Testis (tissue), 2 donors: ENCODE measurements around the gene BAIAP2L1.

Experiments
- POLR2A ChIP-seq: fragments of 450-650 bp; IDR thresholded peaks from one replicate; pipeline ENCODE4 v1.6.1; 2017; ENCODE audit warnings: antibody characterized with exemption, mild to moderate bottlenecking, moderate library complexity
- TF ChIP-seq, protein P1 (sequence below), 3 experiments: fragments of 450-650 bp in 2 of 3; fragments of 200-600 bp in 1 of 3; sonication (generic) in 1 of 3; IDR thresholded peaks; one replicate each; pipeline ENCODE4 v1.5.1; 2016 to 2019; ENCODE audit warnings: antibody characterized with exemption in 3 of 3, mild to moderate bottlenecking in 2 of 3, moderate library complexity in 1 of 3

DNA sequence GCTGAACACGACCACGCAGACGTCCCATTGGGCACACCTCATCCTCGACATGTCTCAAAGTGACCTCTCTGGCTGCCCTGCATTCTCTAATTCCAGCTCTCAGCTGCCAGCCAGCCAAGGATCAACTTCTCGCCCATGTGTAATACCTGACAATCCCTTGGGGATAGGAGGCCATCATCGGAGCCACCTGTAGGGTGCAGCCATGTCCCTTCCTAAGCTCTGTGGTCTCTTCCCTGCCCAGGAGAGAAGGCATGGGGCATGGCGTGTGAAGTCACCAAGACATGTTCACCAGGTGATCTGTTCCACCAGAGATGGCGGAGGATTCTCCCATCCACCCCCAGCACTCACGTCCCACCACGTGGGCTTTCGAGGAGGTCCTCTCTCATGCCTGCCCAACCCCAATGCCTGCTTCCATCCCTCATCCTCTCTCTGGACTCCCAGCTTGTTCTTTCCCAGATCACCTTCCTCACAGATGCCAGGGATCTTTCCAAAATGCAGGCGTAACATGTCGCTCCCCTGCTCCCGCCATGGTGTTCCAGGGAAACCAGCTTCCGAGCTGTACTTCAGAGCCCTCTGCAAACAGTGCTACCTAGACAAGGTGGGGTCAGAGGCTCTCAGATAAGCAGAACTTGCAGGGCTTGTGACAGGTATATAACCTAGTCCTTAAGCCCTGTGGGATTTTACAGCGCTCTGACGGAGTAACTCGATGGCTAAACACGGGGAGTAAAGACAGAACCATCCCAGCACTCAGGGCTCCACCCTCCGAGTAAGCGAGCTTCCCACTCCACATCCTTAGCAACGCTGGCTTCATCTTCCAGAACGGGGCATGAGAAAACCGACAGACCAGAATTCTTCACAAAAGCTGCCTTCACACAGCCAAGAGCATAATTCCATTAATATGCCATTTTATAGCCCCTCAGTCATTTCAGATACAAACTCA lies 78.3 kb downstream of the BAIAP2L1 start:
- TF ChIP-seq, protein P1, sequence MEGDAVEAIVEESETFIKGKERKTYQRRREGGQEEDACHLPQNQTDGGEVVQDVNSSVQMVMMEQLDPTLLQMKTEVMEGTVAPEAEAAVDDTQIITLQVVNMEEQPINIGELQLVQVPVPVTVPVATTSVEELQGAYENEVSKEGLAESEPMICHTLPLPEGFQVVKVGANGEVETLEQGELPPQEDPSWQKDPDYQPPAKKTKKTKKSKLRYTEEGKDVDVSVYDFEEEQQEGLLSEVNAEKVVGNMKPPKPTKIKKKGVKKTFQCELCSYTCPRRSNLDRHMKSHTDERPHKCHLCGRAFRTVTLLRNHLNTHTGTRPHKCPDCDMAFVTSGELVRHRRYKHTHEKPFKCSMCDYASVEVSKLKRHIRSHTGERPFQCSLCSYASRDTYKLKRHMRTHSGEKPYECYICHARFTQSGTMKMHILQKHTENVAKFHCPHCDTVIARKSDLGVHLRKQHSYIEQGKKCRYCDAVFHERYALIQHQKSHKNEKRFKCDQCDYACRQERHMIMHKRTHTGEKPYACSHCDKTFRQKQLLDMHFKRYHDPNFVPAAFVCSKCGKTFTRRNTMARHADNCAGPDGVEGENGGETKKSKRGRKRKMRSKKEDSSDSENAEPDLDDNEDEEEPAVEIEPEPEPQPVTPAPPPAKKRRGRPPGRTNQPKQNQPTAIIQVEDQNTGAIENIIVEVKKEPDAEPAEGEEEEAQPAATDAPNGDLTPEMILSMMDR (IDR thresholded peaks at IDR 0.05) = no peak
- no peak for TF ChIP-seq POLR2A
